Hepatocyte (in vitro differentiated cells): Measurements from ENCODE around the gene ADAM8. TPM values are rescaled to one million over a fixed set of nuclear protein-coding genes. Genes with fewer than 3 reads are reported as not detected.
A peak's percentile ranks its signal among the peaks of the same experiment; 100 is the strongest.

Experiments
- DNase-seq: peaks from one replicate; pipeline ENCODE4 v3.0.0-alpha.2; 2016; ENCODE audit warnings: low spot score
- H2AFZ ChIP-seq: fragments of 200-600 bp; sonication (generic); 2 replicates; pipeline ENCODE4 v1.6.0; 2016; ENCODE audit warnings: antibody characterized with exemption, mild to moderate bottlenecking
- H3K27ac ChIP-seq: fragments of 200-600 bp; sonication (generic); 2 replicates; pipeline ENCODE4 v1.5.1; 2016; ENCODE audit warnings: mild to moderate bottlenecking
- H3K27me3 ChIP-seq: fragments of 200-600 bp; sonication (generic); 2 replicates; pipeline ENCODE4 v1.6.1; 2016
- H3K36me3 ChIP-seq: fragments of 200-600 bp; sonication (generic); replicated peaks from 2 replicates; pipeline ENCODE4 v1.5.1; 2016; ENCODE audit warnings: low read depth; ENCODE audit not compliant: insufficient read depth
- H3K4me1 ChIP-seq: fragments of 200-600 bp; sonication (generic); 2 replicates; pipeline ENCODE4 v1.5.1; 2016; ENCODE audit warnings: mild to moderate bottlenecking, moderate library complexity; ENCODE audit not compliant: insufficient read depth
- H3K4me2 ChIP-seq: fragments of 200-600 bp; sonication (generic); 2 replicates; pipeline ENCODE4 v1.6.0; 2016
- H3K4me3 ChIP-seq: fragments of 200-600 bp; sonication (generic); 2 replicates; pipeline ENCODE4 v1.5.1; 2016; ENCODE audit warnings: mild to moderate bottlenecking
- H3K79me2 ChIP-seq: fragments of 200-600 bp; sonication (generic); 2 replicates; pipeline ENCODE4 v1.6.0; 2017; ENCODE audit warnings: mild to moderate bottlenecking
- H3K9me2 ChIP-seq: fragments of 200-600 bp; sonication (generic); replicated peaks from 2 replicates; pipeline ENCODE4 v1.6.0; 2017; ENCODE audit warnings: mild to moderate bottlenecking; ENCODE audit not compliant: insufficient read depth
- H3K9me3 ChIP-seq: fragments of 200-600 bp; sonication (generic); 2 replicates; pipeline ENCODE4 v1.5.1; 2016; ENCODE audit warnings: low read depth, mild to moderate bottlenecking
- H4K20me1 ChIP-seq: fragments of 200-600 bp; sonication (generic); 2 replicates; pipeline ENCODE4 v1.6.0; 2016; ENCODE audit warnings: mild to moderate bottlenecking; ENCODE audit not compliant: insufficient read depth, poor library complexity, severe bottlenecking
- EZH2 ChIP-seq: fragments of 200-600 bp; sonication (generic); IDR thresholded peaks from 2 replicates; pipeline ENCODE4 v1.6.1; 2016; ENCODE audit warnings: antibody characterized with exemption, mild to moderate bottlenecking, borderline replicate concordance
- EZH2phosphoT487 ChIP-seq: fragments of 200-600 bp; sonication (generic); IDR thresholded peaks from one replicate; pipeline ENCODE4 v1.6.1; 2018; ENCODE audit warnings: antibody characterized with exemption, mild to moderate bottlenecking, low read depth, moderate library complexity; ENCODE audit not compliant: unreplicated experiment, severe bottlenecking
- WGBS: methylation state at CpG from one replicate; pipeline ENCODE4 v1.1.6; 2016; ENCODE audit warnings: low lambda C conversion rate; ENCODE audit errors: missing lambda C conversion rate; 5-methylcytosine and 5-hydroxymethylcytosine counted together
- polyA plus RNA-seq: library from polyadenylated mRNA; unstranded; fragments of >200 nt; fragmentation: Nextera tagmentation; extraction: Ambion mirVana; gene quantifications from 2 replicates; pipeline ENCODE4 v1.2.1, GENCODE V29; 2016
- total RNA-seq: library from RNA; depleted of rRNA; stranded (reverse); fragments of >200 nt; gene quantifications from 2 replicates; pipeline ENCODE4 v1.2.3, GENCODE V29; 2014
- TF ChIP-seq, protein P1 (sequence below): fragments of 200-600 bp; sonication (generic); IDR thresholded peaks from 2 replicates; pipeline ENCODE4 v1.5.1; 2016; ENCODE audit warnings: antibody characterized with exemption, mild to moderate bottlenecking; ENCODE audit not compliant: poor library complexity

ADAM8 gene
- total and polyA plus RNA-seq, 2 experiments from 2014 or later, result 1.9 to 3.0 TPM

DNA sequence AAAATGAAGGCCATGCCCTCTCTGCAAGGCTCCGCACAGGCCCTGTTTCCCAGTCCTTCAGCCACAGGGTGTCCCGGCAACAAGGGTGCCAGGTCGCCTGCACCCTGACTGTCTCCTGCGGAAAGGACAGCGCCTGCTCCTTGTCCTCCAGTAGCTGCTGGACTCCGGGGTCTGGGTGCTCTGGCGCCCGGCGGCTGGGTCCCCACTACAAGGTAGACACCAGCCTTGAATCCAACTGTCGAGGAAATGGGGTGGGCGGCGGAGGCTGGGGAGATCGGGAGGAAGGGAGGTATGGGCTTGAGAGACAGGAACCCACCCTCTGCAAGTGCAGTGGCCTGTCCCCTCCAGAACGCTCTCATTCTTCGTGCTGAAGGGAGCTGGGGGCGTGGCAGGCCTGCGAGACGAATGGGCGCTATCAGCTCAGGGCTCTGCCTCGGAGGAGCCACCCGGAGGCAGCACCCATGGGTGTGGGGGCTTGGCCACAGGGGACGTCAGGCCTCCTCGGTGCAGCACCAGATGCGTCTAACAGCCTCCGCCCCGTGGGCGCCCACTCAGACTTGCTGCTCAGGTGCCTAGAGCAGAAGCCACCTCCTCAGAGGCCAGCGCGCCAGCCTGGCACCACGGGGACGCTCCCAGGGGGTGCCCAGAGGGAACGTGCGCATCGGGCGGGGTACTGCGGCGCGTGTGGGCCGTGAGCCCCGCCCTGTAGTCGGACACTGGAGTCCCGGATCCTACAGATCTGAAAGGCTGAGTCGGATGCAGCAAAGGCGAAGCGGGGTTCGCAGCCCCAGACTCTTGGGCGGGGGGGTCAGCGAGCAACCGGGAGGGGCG lies 15.6 kb downstream of the ADAM8 start:
- H2AFZ ChIP-seq, result peak overlapping the region; percentile 62
- no peaks in the 10 kb centered on the region for H4K20me1 ChIP-seq
- peak; percentile 60 for DNase-seq
- no peaks in the 10 kb centered on the region for H3K9me3 ChIP-seq
- H3K79me2 ChIP-seq, result no peaks in the 10 kb centered on the region
- no peaks in the 10 kb centered on the region for H3K36me3 ChIP-seq
- no peaks in the 10 kb centered on the region for H3K9me2 ChIP-seq
- H3K27ac ChIP-seq, result peak overlapping the region; percentile 66
- H3K27me3 ChIP-seq, result no peaks in the 10 kb centered on the region
- TF ChIP-seq, protein P1, sequence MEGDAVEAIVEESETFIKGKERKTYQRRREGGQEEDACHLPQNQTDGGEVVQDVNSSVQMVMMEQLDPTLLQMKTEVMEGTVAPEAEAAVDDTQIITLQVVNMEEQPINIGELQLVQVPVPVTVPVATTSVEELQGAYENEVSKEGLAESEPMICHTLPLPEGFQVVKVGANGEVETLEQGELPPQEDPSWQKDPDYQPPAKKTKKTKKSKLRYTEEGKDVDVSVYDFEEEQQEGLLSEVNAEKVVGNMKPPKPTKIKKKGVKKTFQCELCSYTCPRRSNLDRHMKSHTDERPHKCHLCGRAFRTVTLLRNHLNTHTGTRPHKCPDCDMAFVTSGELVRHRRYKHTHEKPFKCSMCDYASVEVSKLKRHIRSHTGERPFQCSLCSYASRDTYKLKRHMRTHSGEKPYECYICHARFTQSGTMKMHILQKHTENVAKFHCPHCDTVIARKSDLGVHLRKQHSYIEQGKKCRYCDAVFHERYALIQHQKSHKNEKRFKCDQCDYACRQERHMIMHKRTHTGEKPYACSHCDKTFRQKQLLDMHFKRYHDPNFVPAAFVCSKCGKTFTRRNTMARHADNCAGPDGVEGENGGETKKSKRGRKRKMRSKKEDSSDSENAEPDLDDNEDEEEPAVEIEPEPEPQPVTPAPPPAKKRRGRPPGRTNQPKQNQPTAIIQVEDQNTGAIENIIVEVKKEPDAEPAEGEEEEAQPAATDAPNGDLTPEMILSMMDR, result no peak
- TF ChIP-seq EZH2 (no peak), EZH2phosphoT487 (no peak)
- peaks cover 17% of the 10 kb centered on the region for H3K4me1 ChIP-seq
- WGBS, result 37% methylated on average over 41 of the region's 50 CpGs
- peak overlapping the region; percentile 96 for H3K4me3 ChIP-seq
- H3K4me2 ChIP-seq, result peak overlapping the region; percentile 92

DNA sequence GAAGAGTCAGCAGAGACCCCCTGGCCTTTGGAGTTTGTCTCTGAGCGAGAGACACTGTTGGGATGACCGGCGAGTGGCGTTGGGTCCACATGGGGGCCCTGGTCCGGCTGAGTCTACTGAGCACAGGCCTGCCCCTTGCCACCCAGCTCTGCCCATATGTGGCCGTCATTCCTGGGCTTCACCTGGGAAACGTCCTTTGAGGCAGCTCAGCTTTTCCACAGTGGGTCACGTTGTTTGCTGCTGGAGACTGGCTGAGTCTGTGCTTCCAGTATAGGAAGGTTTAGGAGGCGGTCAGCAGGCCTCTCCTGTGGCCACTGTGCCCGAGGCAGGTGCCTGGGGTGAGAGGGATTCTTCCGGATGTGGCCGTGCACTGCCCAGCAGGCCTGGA lies 17.1 kb downstream of the ADAM8 start:
- 81% methylated on average over 12 of the region's 12 CpGs for WGBS
- H3K36me3 ChIP-seq, result no peaks in the 10 kb centered on the region
- peaks cover 17% of the 10 kb centered on the region for H3K4me1 ChIP-seq

DNA sequence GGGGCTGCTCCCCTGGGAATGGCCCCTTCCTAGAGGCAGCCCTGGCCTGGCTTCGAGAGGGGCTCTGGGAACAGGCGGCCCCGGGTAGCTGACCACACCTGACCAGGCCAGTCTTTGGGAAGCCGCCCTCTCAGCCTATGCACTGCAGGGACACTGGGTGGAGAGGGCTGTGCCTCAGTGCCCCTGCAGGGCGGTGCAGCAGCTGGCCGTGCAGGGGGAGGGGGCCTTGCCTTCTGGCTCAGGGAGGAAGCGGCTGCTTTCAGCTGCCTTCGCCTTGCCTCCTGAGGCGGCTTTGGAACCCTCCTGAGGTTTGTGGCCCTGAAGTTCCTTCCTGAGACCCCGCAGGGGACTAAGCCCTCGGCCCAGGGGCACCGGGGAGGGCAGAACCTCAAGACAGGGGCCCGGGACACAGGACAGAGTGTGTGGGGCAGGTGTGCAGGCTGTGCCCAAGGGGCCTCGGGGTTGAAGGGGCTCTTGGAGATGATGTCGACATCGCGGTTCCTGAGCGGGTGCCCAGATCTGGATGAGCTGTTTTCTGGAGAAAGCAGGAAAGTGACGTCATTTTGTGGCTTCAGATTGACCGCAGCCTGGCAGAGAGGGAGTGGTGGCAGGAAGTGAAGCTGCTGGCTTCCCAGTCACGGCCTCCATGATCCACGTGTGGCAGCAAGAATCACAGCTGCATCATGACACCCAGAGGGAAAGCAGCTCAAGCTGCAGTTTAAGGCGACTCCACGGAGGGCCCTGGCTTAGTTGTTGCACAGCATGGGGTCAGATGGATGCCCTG lies 17.7 kb downstream of the ADAM8 start:
- Histone ChIP-seq H3K4me2 (no peak overlapping the region), H3K9me2 (no peaks in the 10 kb centered on the region), H2AFZ (no peak overlapping the region), H3K9me3 (no peaks in the 10 kb centered on the region), H4K20me1 (no peaks in the 10 kb centered on the region), H3K4me1 (peaks cover 20% of the 10 kb centered on the region), H3K27ac (no peak overlapping the region), H3K27me3 (no peaks in the 10 kb centered on the region), H3K79me2 (no peaks in the 10 kb centered on the region), H3K4me3 (no peak overlapping the region), H3K36me3 (no peaks in the 10 kb centered on the region)
- peak; percentile 76 for DNase-seq
- 78% methylated on average over 24 of the region's 24 CpGs for WGBS
- TF ChIP-seq EZH2 (no peak), EZH2phosphoT487 (no peak)

More for the DNA sequence above, 17.1 kb downstream of the ADAM8 start:
- TF ChIP-seq EZH2 (no peak), EZH2phosphoT487 (no peak)
- TF ChIP-seq, protein P1, result no peak
- H3K4me2 ChIP-seq, result no peak overlapping the region
- no peak overlapping the region for H2AFZ ChIP-seq
- H3K79me2 ChIP-seq, result no peaks in the 10 kb centered on the region
- no peak overlapping the region for H3K4me3 ChIP-seq
- H3K27me3 ChIP-seq, result no peaks in the 10 kb centered on the region
- H3K9me2 ChIP-seq, result no peaks in the 10 kb centered on the region
- no peaks in the 10 kb centered on the region for H4K20me1 ChIP-seq
- H3K9me3 ChIP-seq, result no peaks in the 10 kb centered on the region
- no peak for DNase-seq
- no peak overlapping the region for H3K27ac ChIP-seq
